Muscle of back (tissue), 11 donors: ENCODE measurements around the gene CHRNG. TPM values are rescaled to one million over a fixed set of nuclear protein-coding genes. Genes with fewer than 3 reads are reported as not detected.
"Not testable (repeated sequence)": the region's sequence is repeated elsewhere in the genome, so short reads cannot be mapped to it uniquely, and the experiment has no call there.

Source experiments
- DNase-seq, 3 donors: peaks; one replicate each; pipeline versions ENCODE4 v3.0.0 to v3.0.0-alpha.2; 2013
- polyA plus RNA-seq, 10 donors: library from polyadenylated mRNA; unstranded; fragments of 120-200 nt; gene quantifications; one replicate each; pipeline ENCODE4 v1.2.1, GENCODE V29; 2013; ENCODE audit not compliant: insufficient read length in 10 of 10

The CHRNG gene
- polyA plus RNA-seq, 10 donors: 56.7 to 133 (median 89.2) TPM

DNA sequence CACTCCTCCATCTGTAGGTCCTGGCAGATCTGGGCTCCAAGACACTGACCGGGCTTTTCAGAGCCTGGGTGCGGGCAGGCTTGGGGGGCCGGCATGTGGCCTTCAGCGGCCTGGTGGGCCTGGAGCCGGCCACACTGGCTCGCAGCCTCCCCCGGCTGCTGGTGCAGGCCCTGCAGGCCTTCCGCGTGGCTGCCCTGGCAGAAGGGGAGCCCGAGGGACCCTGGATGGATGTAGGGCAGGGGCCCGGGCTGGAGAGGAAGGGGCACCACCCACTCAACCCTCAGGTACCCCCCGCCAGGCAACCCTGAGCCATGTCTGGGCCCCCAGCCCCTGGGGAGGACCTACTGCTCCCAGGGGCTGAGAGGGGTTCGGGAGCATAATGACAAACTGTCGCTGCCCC is 14.3 kb upstream of the CHRNG start:
- no peak for DNase-seq

DNA sequence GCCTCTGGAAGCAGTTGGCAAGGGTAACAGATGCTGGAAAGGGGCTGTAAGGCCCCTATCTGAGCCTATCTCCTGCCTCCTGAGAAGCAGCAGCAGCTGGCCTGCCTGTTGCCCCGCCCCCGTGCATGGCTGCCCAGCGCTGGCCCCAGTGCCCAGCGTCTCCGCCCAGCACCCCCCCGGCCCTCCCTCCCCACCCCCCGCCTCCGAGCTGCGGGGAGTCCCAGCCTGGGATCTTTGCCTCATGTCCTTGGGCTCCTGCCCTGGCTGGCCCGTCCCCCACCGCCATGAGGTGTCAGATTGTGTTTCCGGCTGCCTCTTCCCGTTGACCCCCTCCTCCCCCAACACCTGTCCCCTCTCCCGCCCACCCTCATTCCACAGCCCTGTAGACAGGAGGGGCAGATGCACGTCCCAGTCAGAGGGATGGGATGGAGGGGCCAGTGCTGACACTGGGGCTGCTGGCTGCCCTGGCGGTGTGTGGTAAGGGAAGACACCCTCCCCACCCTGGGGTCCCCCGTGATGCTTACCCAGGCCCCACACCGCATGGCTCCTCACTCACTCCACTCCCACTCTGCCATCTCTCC is 13.6 kb upstream of the CHRNG start, which contains the start of gene CHRND:
TSS of gene CHRND (plus strand) at position 370 of the 581 bp plus-strand sequence. CDS start at position 426, 56 bp downstream.
- DNase-seq: peak; percentile 70 to 83 (median 70)

DNA sequence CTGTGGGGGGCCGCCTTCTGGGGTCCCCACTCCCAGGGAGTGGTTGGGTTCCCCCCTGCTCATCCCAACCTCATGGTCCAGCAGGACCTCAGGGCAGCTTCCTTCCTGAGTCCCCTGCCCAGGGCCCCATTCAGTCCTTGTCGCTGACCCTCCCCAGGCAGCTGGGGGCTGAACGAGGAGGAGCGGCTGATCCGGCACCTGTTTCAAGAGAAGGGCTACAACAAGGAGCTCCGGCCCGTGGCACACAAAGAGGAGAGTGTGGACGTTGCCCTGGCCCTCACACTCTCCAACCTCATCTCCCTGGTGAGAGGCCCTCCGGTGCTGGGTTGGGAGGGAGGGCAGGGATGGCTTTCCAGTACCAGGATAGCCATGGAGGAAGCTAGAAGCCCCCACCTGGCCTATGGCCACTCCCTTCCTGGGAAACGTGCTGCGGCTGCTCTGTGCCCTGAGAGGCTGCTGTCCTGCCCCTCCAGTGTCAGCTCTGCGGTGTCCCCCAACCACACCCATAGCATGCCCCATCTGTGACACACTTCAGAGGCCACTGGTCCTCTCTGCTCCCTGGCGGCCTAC is 13.0 kb upstream of the CHRNG start:
- peak in 1 of 3 donors; percentile 43 for DNase-seq

DNA sequence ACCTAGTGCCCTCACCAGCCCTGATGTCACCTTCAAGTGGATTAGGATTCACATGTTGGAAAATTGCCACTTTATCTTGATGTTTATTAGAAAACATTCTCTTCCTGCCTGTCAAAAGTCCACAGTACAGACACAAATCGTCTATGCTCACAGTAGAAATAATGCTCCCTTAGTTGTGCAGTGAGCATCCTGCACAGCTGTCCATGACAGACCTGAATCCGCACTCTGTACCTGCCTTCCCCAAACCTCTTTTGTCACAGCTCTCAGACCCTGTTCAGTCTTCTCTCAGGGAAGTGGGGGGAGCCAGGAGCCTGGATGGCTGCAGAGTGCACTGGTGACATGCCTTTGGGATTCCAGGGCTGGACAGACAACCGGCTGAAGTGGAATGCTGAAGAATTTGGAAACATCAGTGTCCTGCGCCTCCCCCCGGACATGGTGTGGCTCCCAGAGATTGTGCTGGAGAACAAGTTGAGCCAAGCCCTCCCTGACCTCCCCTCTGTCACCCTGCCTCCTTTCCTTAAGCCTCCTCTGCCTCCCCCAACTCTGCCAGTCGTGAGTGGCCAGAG is 11.5 kb upstream of the CHRNG start:
- no peak for DNase-seq

DNA sequence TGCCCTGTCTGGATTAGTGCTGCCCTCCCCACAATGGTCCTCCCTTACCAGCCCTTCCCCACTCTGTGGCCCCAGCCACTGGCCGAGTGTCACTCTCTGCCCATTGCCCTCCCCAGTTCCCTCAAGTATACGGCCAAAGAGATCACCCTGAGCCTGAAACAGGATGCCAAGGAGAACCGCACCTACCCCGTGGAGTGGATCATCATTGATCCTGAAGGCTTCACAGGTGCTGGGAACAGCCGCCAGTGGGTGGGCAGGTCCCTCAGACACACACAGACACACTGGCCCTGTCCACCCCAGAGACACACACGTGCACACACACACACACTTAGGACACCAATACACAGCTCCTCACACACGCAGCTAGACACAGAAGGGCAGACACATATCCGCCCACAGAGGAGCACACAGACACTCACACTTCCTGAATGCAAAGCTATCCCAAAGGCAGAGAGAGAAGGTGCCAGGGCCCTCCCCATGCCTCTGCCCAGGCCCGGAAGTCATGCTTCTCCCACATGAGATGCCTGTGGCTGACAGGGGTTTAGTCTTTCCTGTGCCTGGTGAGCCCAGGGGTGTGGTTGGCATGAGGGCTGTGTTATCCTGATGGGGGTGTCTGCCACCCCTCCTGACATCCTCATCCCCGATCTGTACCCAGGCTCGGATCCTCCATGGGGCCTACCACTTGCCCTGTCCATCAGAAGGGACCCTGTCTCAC is 10.6 kb upstream of the CHRNG start:
- no peak for DNase-seq

DNA sequence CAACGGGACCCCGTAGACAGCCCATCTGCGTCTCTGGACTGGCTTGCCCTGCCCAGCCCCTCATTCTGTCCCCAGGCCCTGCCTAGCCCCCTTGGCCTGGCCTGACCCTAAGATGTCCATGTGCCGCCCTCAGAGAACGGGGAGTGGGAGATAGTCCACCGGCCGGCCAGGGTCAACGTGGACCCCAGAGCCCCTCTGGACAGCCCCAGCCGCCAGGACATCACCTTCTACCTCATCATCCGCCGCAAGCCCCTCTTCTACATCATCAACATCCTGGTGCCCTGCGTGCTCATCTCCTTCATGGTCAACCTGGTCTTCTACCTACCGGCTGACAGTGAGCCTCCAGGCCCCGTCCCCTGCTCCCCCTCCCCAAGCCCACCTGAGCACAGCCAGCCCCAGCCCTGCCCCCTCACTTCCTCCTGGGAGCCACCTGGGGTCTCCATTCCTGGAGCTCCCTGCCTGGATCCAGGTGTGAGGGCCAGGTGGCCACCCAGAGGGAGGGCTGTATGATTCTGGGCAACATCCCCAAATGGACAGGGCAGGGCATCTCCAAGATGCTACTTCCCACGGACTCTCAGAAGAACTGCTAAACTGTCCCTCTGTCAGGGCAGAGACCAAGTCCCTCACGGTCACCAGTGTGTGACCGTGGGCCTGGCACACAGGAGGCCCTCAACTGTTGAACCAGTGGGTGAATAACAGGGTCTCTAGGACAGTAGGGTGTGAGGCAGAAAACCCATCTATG is 9.5 kb upstream of the CHRNG start:
- no peak for DNase-seq

DNA sequence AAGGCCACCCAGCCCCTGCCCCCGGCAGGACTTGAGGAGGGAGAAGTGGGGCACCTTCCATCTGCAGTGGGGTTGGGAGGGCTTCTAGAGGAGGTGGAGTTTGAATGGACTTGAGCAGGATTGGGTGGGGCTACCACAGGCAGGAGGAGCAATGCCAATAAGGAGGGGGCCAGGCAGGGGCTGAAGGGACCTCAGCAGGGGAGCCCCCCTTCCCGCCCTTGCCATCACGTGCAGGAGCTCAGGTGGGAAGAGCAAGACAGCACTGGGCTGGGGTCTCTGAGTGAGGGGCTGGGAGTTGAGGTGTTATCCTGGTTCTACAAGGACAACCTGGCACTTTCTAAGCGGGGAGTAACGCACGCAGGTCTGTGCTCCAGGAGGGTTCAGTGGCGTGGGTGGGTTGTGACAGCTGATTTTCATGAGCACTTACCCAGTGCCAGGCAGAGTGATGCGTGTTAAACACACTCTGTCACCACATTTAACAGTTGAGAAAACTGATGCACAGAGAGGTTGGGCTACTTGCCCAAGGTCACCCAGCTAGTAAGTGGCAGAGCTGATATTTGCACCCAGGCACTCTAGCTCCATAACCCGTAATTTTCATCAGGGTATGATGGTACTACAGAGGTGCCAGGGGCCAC is 8.7 kb upstream of the CHRNG start:
- no peak for DNase-seq

DNA sequence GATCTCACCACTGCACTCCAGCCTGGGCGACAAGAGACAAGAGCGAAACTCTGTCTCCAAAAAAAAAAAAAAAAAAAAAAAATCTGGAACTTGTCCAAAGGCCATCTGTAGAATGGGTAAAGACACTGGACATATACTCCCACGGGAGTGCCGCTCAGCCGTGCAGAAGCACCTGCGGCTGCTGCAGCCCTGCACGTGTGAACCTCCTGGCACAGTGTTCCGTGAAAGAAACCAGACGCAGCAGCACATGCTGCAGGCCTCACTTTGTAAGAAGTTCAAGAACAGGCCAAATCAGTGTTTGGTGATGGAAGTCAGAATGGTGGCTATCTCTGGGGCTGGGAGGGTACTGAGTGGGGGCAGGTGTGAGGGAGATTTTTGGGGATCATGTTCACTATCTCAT is 7.1 kb upstream of the CHRNG start:
- peak in 1 of 3 donors; percentile 56 for DNase-seq

DNA sequence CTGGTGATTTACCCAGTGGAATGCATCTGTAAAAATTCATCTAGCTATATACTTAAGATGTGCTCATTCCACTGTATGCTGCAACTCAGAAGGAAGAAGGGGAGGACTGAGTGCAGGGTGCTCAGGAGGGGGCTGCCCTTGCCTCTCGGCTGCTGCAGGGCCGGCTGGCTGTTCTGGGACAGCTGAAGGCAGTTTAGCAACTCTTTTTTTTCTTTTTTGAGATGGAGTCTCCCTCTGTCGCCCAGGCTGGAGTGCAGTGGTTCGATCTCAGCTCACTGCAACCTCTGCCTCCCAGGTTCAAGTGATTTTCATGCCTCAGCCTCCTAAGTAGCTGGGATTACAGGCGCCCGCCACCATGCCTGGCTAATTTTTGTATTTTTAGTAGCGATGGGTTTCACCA is 6.7 kb upstream of the CHRNG start:
- DNase-seq: not testable (repeated sequence)

DNA sequence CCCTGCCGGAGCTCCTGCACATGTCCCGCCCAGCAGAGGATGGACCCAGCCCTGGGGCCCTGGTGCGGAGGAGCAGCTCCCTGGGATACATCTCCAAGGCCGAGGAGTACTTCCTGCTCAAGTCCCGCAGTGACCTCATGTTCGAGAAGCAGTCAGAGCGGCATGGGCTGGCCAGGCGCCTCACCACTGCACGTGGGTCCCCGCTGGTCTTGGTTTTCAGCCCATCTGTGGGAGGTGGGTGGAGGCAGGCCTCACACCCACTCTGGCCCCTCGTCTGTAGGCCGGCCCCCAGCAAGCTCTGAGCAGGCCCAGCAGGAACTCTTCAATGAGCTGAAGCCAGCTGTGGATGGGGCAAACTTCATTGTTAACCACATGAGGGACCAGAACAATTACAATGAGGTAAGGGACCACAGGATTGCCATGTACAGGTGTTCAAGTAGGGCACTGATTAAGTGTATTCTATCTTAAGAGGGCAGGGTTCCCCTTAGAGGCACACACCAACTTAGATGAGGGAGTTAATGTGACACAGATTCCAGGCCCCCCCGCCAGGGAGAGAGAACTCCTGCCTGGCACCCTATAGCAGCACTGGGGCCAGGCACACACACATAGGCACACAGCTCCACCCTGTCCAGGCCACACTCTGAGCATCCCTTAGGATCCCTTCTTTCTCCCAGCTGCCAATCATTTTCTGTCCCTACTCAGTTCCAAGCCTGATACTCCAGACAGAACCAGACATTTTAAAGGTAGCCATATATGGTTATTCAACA is 5.4 kb upstream of the CHRNG start:
- peak in 1 of 3 donors; percentile 44 for DNase-seq

DNA sequence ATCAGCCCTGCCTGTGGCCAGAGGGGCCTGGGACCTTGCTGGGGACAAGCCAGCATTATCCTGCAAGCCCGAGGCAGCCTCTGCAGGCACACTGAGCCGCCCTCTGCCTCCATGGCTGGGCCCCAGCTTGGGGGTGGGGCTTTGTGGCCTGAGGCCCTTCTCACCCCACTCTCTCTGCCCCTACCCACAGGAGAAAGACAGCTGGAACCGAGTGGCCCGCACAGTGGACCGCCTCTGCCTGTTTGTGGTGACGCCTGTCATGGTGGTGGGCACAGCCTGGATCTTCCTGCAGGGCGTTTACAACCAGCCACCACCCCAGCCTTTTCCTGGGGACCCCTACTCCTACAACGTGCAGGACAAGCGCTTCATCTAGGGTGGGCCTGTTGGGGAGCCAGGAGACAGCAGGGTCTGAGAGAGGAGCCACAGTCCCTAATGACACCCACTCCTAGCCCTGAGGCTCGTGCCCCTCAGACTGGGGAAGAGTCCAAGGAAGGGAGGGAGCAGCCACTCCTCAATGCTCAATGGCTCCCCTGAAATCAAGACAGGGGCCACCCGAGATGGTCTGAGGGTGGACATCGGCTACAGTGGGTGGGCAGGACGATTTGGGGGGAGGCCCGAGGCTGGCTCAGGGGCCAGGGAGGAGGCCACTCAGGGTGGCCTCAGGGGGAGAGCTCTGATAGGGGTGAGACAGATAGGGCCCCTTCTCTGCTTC is 4.4 kb upstream of the CHRNG start:
- no peak for DNase-seq

DNA sequence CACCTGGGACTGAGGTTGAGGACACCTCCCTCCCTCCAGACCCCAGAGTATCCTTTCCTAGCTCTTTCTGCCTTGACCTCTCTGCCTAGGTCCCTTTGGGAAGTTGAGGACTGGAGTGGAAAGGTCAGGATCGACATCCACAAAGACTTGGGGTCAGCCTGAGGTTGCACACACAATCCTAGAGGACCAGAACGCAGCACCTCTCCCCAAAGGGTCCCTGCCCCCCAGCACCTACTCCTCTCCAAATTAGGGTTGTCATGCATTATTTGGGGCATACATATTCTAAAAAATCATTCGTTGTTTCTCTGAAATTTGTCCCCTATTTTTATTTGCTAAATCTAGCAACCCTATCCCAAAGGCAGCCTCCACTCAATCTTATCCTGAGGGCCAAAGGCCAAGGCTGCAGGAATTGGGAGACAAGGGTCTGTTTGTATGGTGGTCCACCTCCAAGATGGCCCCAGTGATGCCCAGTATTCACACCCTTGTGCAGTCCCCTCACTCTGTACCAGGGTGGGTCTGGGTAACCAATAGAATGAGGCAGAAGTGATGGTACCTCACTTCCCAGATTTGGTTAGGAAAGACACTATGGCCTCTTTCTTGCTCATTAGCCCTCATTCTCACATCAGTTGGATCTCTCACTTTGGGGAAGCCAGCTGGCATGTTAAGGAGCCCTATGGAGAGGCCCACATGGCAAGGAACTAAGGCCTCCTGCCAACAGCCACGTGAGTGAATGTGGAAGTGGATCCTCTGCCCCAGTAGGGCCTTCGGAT is 3.5 kb upstream of the CHRNG start:
- DNase-seq: peak in 1 of 3 donors; percentile 0

DNA sequence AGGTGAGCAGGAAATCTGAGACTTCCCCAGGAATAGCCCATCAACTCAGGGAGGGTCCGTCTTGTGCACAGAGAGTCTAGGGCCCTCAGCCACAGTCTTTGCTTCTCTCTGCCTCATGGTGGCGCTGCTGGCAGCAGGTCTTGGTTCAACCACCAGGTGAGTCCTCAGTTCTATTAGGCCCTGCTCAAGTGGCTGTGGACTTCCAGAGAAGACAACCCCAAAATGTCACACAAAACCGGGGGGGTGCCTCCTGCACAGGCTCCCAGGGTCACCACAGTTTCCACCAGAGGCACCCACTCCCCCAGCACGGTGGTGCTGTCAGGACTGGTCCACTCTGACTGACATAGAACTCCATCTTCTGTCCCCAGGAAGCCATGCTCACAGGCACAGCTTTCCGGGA is 2.4 kb upstream of the CHRNG start:
- no peak for DNase-seq

DNA sequence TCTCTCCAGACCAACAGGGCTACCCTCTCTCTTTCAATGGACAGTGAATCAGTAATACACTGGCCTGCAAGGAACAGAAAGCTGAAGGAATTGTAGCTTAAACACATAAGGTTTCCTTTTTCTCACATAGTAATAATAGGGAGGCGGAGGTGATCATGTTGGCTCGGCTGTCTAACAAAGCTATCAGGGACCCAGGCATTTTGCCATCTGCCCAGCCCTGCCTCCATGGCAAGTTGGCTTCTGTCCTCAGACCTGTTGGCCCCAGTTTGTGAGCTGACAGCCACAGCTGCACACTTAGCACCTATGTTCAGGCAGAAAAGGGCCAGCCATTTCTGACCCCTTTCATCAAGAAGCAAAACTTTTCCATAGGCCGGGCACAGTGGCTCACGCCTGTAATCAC is 2.0 kb upstream of the CHRNG start:
- DNase-seq: no peak

DNA sequence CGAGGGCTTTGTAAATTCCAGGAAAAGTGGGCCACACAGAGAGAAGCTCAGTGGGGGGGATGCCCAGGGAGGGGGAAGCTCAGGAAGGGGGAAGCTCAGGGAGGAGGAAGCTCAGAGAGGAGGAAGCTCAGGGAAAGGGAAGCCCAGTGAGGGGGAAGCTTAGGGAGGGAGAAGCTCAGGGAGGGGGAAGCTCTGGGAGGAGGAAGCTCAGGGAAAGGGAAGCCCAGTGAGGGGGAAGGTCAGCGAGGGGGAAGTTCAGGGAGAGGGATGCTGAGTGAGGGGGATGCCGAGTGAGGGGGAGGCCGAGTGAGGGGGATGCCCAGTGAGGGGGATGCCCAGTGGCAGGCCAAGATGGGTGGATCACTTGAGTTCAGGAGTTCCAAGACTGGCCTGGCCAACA is 821 bp upstream of the CHRNG start:
- no peak for DNase-seq

DNA sequence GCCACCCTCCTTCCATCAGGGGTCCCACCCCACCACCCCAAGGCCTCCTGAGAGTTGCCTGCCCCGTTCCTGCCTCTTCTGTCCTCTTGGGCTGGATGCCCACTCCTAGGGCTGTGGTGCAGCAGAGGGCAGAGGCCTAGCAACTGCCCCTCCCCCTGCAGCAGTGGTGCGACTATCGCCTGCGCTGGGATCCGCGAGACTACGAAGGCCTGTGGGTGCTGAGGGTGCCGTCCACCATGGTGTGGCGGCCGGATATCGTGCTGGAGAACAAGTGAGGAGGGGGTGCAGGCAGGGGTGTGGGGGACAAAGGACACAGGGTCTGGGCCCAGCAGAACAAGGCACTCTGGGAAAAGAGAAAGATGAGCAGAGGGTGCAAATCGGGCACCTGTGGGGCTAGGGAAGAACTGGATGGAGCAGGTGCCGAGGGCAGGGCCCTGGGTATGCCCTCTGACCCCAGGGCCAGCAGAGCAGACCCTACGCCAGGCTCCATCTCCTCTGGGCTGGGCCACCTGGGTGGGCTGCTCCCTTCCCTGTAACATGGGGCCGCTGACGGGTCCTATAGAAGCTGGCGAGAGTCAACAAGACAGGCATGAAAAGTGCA is 1.0 kb downstream of the CHRNG start:
- DNase-seq: no peak

DNA sequence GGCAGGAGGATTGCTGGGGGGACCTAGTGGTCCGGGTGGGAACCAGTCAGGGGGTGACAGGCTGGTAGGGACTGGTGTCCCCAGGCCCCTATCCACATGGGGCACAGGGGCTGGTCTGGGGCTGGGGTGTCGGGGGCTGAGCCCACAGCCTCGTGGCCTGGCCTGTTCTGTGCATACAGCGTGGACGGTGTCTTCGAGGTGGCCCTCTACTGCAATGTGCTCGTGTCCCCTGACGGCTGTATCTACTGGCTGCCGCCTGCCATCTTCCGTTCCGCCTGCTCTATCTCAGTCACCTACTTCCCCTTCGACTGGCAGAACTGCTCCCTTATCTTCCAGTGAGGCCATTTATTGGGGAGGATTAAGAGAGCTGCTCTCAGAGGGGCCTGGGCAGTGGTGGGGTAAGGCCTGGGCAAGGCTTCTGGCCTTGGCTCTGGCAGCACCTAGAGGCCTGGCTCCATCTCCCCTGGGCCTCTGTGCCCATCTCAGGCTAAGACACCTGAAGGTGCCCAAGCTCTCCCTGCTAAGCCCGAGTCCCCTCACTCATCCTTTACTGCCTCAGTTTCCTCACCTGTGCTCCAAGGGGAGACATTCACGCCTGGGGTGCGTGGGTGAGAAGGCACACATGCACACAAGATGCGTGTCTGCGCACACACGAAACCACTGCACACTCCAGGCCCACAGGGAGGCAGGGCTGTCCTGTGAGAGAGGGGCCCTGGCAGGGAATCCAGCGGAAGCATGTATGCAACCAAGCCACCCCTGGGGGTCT is 1.9 kb downstream of the CHRNG start:
- no peak for DNase-seq
